ENCODE data around the gene SREBF2. TPM values are rescaled to one million over a fixed set of nuclear protein-coding genes. Genes with fewer than 3 reads are reported as not detected.

The SREBF2 gene
- total RNA-seq, 2 experiments from 2014 or later: 167 to 312 TPM

DNA sequence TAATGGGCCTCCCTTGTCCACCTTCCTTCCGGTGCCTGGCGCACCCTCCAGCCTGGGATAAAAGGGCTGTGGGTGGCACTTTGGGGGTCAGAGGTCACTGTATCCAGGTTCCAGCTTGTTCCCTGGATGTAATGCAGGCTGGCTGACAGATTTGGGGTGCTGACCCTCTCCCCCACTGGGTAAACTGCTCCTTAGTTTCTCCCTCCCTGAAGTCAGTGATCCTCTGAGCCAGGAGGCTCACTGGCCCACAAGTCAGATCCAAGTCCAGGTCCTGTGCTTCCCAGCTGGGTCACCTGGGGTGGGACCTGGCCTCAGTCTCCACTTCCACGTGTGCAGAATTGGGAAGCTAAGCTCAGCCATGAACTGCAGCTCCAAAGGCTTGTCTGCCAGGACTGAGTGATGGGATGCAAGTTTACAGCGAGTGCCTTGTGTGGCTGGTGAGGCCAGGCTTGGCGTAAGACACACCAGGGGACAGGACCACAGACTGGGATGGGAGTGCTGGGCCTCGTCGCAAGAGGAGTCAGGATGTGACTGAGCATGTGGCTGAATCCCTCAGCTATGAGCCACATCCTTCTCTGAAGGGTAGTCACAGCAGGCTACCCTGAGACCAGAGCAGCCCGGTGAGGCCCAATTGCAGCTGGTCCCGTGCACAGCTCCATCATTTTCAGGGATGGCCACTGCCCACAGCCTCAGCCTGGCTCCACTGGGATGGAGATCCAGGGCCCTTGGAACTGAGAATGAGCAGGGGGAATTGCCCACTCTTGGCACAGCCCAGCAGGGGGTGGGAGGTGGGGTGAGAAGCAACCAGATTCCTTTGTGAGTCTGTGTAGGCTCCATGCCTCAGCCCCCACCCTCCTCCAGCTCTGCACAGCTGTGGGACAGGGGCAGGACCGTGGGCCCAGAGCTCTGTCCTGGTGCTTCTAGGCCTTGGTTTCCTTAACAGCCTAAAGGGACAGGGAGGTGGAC is 74.8 kb downstream of the SREBF2 start:
- no peak overlapping the region for H2AFZ ChIP-seq (ENCODE audit: low read length)
- no peak overlapping the region for H3K27ac ChIP-seq (ENCODE audit: low read depth, low read length, poor library complexity, severe bottlenecking)
- H3K9me2 ChIP-seq (ENCODE audit: insufficient read depth, low read length): no peaks in the 10 kb centered on the region
- H3K79me2 ChIP-seq (ENCODE audit: insufficient read depth, low read depth, low read length): no peaks in the 10 kb centered on the region
- CTCF ChIA-PET (ENCODE audit: unreplicated experiment): no interaction called here
- no peak for TF ChIP-seq EZH2phosphoT487 (IDR thresholded peaks at IDR 0.05; ENCODE audit: borderline replicate concordance, low read depth, low read length)
- TF ChIP-seq, protein P1, sequence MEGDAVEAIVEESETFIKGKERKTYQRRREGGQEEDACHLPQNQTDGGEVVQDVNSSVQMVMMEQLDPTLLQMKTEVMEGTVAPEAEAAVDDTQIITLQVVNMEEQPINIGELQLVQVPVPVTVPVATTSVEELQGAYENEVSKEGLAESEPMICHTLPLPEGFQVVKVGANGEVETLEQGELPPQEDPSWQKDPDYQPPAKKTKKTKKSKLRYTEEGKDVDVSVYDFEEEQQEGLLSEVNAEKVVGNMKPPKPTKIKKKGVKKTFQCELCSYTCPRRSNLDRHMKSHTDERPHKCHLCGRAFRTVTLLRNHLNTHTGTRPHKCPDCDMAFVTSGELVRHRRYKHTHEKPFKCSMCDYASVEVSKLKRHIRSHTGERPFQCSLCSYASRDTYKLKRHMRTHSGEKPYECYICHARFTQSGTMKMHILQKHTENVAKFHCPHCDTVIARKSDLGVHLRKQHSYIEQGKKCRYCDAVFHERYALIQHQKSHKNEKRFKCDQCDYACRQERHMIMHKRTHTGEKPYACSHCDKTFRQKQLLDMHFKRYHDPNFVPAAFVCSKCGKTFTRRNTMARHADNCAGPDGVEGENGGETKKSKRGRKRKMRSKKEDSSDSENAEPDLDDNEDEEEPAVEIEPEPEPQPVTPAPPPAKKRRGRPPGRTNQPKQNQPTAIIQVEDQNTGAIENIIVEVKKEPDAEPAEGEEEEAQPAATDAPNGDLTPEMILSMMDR (conservative IDR thresholded peaks at IDR 0.05; ENCODE audit: low read length): no peak
- no TSS peak for BruUV-seq (replicated peaks)
- POLR2A ChIA-PET: no interaction called here
- H3K4me1 ChIP-seq (ENCODE audit: insufficient read depth, low read length, poor library complexity, severe bottlenecking): peaks cover 12% of the 10 kb centered on the region
- intact Hi-C loops (cut with micrococcal nuclease; ENCODE audit: unreplicated experiment): no loop called here
- DNase-seq (ENCODE audit: low spot score): no peak
- no peaks in the 10 kb centered on the region for H4K20me1 ChIP-seq (ENCODE audit: insufficient read depth, low read length)
- peaks cover 53% of the 10 kb centered on the region for H3K36me3 ChIP-seq (ENCODE audit: insufficient read depth, low read length)
- no peaks in the 10 kb centered on the region for H3K9me3 ChIP-seq (ENCODE audit: low read length)
- no peak overlapping the region for H3K4me2 ChIP-seq (ENCODE audit: low read length)
- no peak overlapping the region for H3K4me3 ChIP-seq (ENCODE audit: low read depth, low read length, poor library complexity, severe bottlenecking)

DNA sequence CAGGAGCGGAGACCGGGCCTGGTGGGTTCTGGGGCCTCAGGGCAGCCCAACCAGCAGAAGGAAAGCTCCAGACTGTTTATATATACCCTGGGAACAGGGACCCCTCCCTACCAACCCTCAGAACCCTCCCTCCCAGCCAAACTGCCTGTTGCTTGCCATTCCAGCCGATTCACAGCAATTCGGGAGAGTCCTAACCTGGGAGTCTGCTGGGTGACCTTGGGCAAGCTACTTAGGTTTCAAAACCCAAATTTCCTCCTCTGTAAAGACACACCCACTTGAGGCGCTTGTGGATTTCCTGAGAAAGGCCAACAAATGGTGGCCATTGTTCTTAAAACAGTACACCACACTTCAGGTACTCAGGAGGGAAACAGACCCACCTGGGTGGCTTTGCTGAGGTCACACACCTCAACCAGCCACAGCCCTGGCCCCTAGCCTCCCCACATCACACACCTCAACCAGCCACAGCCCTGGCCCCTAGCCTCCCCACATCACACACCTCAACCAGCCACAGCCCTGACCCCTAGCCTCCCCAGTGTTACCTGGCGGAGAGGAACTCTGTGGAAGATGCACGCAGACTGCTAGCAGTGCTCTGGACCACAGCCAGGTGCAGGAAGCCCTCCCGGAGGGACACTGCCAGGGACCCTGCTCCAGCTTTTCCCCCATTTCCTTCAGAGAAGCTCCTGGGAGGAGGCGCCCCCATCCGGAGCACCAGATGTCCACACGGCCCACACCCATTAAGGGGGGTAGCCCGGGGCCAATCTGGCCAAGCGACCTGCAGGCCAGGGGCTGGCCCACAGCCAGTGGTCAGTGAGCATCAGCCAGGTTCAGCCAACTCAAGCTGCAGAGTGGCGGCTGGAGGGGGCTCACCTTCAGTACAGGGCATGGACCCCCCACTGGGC is 75.8 kb downstream of the SREBF2 start:
- DNase-seq (ENCODE audit: low spot score): no peak
- Histone ChIP-seq H3K4me2 (ENCODE audit: low read length) (no peak overlapping the region), H3K9me3 (ENCODE audit: low read length) (no peaks in the 10 kb centered on the region), H3K27ac (ENCODE audit: low read depth, low read length, poor library complexity, severe bottlenecking) (no peak overlapping the region), H4K20me1 (ENCODE audit: insufficient read depth, low read length) (0 out of 2 replicates have a peak, but pooled peaks cover 3% of the 10 kb centered on the region), H3K4me3 (ENCODE audit: low read depth, low read length, poor library complexity, severe bottlenecking) (no peak overlapping the region), H2AFZ (ENCODE audit: low read length) (no peak overlapping the region), H3K4me1 (ENCODE audit: insufficient read depth, low read length, poor library complexity, severe bottlenecking) (peaks cover 12% of the 10 kb centered on the region), H3K36me3 (ENCODE audit: insufficient read depth, low read length) (peaks cover 43% of the 10 kb centered on the region), H3K9me2 (ENCODE audit: insufficient read depth, low read length) (no peaks in the 10 kb centered on the region), H3K79me2 (ENCODE audit: insufficient read depth, low read depth, low read length) (no peaks in the 10 kb centered on the region)
- intact Hi-C loops (cut with micrococcal nuclease; ENCODE audit: unreplicated experiment): no loop called here
- no TSS peak for BruUV-seq (replicated peaks)
- ChIA-PET POLR2A (no interaction called here), CTCF (ENCODE audit: unreplicated experiment) (no interaction called here)
- TF ChIP-seq, protein P1 (conservative IDR thresholded peaks at IDR 0.05; ENCODE audit: low read length): no peak
- no peak for TF ChIP-seq EZH2phosphoT487 (IDR thresholded peaks at IDR 0.05; ENCODE audit: borderline replicate concordance, low read depth, low read length)
